Astrocyte of the cerebellum (primary cell): ENCODE data around the gene ECE2.

Experiments
- DNase-seq: peaks from one replicate; pipeline ENCODE4 v3.0.0-alpha.2; 2011; ENCODE audit warnings: low read depth
- H3K4me3 ChIP-seq: 2 replicates; pipeline ENCODE4 v1.5.1; 2011; ENCODE audit warnings: mild to moderate bottlenecking, low read depth, low read length, moderate library complexity
- in situ Hi-C: cut with HindIII; loops from 2 replicates; pipeline ENCODE4 v1.10.0; 2017; ENCODE audit warnings: low sequenced_read_pairs
- TF ChIP-seq, protein P1 (sequence below): IDR thresholded peaks from 2 replicates; pipeline ENCODE4 v1.5.1; 2012; ENCODE audit warnings: low read length, low read depth, moderate library complexity, mild to moderate bottlenecking; ENCODE audit errors: missing control alignments

ECE2 gene

GRCh38 chr3:184235381-184236032, 40.3 kb upstream of the ECE2 start:
- TF ChIP-seq, protein P1, sequence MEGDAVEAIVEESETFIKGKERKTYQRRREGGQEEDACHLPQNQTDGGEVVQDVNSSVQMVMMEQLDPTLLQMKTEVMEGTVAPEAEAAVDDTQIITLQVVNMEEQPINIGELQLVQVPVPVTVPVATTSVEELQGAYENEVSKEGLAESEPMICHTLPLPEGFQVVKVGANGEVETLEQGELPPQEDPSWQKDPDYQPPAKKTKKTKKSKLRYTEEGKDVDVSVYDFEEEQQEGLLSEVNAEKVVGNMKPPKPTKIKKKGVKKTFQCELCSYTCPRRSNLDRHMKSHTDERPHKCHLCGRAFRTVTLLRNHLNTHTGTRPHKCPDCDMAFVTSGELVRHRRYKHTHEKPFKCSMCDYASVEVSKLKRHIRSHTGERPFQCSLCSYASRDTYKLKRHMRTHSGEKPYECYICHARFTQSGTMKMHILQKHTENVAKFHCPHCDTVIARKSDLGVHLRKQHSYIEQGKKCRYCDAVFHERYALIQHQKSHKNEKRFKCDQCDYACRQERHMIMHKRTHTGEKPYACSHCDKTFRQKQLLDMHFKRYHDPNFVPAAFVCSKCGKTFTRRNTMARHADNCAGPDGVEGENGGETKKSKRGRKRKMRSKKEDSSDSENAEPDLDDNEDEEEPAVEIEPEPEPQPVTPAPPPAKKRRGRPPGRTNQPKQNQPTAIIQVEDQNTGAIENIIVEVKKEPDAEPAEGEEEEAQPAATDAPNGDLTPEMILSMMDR: no peak
- DNase-seq: no peak
- H3K4me3 ChIP-seq: no peak overlapping the region
- in situ Hi-C loops: loop anchor here (25.0 kb wide), 1 partner anchor 348 kb away; the partner anchor contains the start of gene PARL

DNA sequence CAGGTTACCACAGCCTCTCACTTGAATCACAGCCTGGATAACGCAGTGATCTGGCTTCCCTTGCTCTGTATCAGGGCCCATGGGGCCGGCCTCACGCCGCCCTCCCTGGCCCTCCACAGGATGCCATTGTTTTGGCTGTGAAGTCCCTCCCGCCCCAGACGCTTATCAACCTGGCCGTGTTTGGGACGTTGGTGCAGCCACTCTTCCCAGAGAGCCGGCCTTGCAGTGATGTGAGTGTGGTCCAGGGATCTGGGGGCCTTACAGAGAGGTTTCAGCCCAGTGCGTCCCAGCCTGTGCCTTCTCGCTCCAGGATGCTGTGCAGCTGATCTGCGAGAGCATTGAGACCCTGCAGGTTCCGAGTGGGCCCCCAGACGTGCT, 39.8 kb upstream of the ECE2 start:
- H3K4me3 ChIP-seq: no peak overlapping the region
- TF ChIP-seq, protein P1: no peak
- no peak for DNase-seq
- in situ Hi-C loops: loop anchor here (25.0 kb wide), 1 partner anchor 349 kb away; the partner anchor contains the start of gene PARL

DNA sequence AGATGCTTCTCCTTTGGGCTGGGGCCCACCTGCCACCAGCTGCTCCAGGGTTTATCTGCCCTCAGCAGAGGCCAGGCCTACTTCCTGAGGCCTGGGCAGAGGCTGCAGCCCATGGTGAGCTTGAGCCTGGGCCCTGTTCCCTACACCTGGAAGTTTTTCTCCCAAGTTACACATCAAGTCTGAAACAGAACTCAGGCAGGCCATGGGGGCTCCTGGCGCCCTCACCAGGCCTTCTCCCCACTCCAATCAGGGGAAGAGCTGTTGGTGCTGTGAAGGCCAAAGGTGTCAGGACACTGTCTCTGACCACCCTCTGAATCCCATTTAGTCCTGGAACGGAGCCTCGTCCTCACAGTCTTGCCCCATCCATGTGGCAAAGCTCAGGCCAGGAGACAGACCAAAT, 39.2 kb upstream of the ECE2 start:
- TF ChIP-seq, protein P1: no peak
- in situ Hi-C loops: loop anchor here (25.0 kb wide), 1 partner anchor 349 kb away; the partner anchor contains the start of gene PARL
- no peak for DNase-seq
- no peak overlapping the region for H3K4me3 ChIP-seq

- TF ChIP-seq, protein P1: no peak
- no peak overlapping the region for H3K4me3 ChIP-seq
- in situ Hi-C loops: loop anchor here (25.0 kb wide), 1 partner anchor 350 kb away; the partner anchor contains the start of gene PARL
- DNase-seq: no peak
These were observed 38.6 kb upstream of the ECE2 start for GRCh38 chr3:184237211-184237610.

DNA sequence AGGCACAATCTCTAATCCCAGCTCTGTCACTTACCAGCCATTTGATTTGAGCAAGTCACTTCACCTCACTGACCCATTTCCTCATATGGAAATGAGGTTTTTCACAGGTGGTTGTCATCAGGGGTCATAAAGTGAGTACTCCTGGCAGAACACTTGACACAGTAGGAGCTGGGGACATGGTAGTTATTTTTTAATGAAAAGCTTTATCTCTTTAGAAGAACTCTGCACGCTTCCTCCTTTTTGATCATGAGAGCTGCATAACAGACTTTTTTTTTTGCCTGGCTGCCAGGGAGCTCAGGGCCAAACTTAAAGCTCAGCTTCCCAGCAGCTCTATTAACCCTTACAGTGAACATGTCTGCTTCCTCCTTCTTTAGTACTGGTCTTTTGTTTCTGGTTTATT, 38.0 kb upstream of the ECE2 start:
- in situ Hi-C loops: loop anchor here (25.0 kb wide), 1 partner anchor 351 kb away; the partner anchor contains the start of gene PARL
- TF ChIP-seq, protein P1: no peak
- DNase-seq: no peak

GRCh38 chr3:184238246-184238818, 37.5 kb upstream of the ECE2 start:
- TF ChIP-seq, protein P1: no peak
- in situ Hi-C loops: loop anchor here (25.0 kb wide), 1 partner anchor 351 kb away; the partner anchor contains the start of gene PARL
- DNase-seq: no peak
- H3K4me3 ChIP-seq: no peak overlapping the region

More for the DNA sequence above, 38.0 kb upstream of the ECE2 start:
- H3K4me3 ChIP-seq: no peak overlapping the region
